Uterus (tissue), 4 donors: Measurements from ENCODE around the gene CST6. TPM values are rescaled to one million over a fixed set of nuclear protein-coding genes. Genes with fewer than 3 reads are reported as not detected.
"Not testable (repeated sequence)": the region's sequence is repeated elsewhere in the genome, so short reads cannot be mapped to it uniquely, and the experiment has no call there.

Experiments
- DNase-seq, 2 donors: peaks; one replicate each; pipeline ENCODE4 v3.0.0-alpha.2; 2019 to 2020
- H3K27ac ChIP-seq, 2 donors: fragments of 200-600 bp; sonication (generic); 1 replicate in 1 of 2; 2 replicates in 1 of 2; pipeline ENCODE4 v1.5.1; 2016 to 2018
- H3K27me3 ChIP-seq, 2 donors: fragments of 200-600 bp; sonication (generic); one replicate each; pipeline ENCODE4 v1.5.1; 2018 to 2019; ENCODE audit warnings: control low read depth in 1 of 2
- H3K36me3 ChIP-seq, 2 donors: fragments of 200-600 bp; sonication (generic); one replicate each; pipeline ENCODE4 v1.5.1; 2019; ENCODE audit warnings: control low read depth in 1 of 2
- H3K4me1 ChIP-seq, 2 donors: fragments of 200-600 bp; sonication (generic); one replicate each; pipeline ENCODE4 v1.5.1; 2018 to 2019; ENCODE audit warnings: control low read depth in 1 of 2
- H3K4me3 ChIP-seq, 2 donors: fragments of 200-600 bp; sonication (generic); 1 replicate in 1 of 2; 2 replicates in 1 of 2; pipeline ENCODE4 v1.5.1; 2018 to 2019; ENCODE audit warnings: mild to moderate bottlenecking in 1 of 2
- H3K9me3 ChIP-seq, 2 donors: fragments of 200-600 bp; sonication (generic); one replicate each; pipeline ENCODE4 v1.5.1; 2019; ENCODE audit warnings: control low read depth in 1 of 2
- CTCF ChIP-seq, 4 experiments: fragments of 200-600 bp in 2 of 4; fragments of 450-650 bp in 2 of 4; sonication (generic) in 2 of 4; IDR thresholded peaks; one replicate each; pipeline ENCODE4 v1.5.1; 2016 to 2019; ENCODE audit warnings: antibody characterized with exemption in 4 of 4, mild to moderate bottlenecking in 2 of 4, moderate library complexity in 1 of 4
- POLR2A ChIP-seq, 2 donors: fragments of 450-650 bp; IDR thresholded peaks; one replicate each; pipeline ENCODE4 v1.6.1; 2016; ENCODE audit warnings: antibody characterized with exemption in 2 of 2, mild to moderate bottlenecking in 1 of 2, moderate library complexity in 1 of 2
- intact Hi-C: fragments of 100-400 bp; cut with DNase I; formaldehyde crosslinking; loops from one replicate; pipeline ENCODE4 v1.15.1; 2023; ENCODE audit warnings: low total_unique reads
- total RNA-seq, 4 donors: library from RNA; depleted of rRNA in 3 of 4; stranded (reverse); fragments of >200 nt in 3 of 4; gene quantifications; one replicate each; pipeline versions ENCODE4 v1.1.0 to v1.2.4, GENCODE V29; 2014 to 2023
- donor health status: DM: yes; HTN: yes; CAD: no.

CST6 gene
- total RNA-seq, 4 donors from 2014 or later, result 0.59 TPM; not detected in 3

DNA sequence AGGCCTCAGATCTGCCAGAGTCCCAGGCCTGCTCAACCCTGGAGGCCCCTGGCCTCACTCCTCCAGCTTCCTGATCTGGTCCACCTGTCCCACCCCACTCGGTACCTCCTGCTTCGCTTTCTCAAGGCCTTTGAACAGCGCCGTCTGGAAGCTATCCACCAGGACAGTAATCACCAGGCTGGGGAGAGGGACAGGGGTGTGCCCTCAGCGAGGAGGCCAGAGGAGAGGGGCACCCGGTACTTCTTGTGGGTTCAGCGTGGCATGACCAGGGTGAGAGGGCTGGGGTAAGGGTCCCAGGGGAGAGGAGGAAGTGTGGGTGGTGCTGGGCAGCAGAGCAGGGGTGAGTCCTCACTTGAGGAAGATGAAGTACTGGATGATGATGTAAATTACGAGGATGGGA lies 8.4 kb downstream of the CST6 start:
- TF ChIP-seq POLR2A (IDR thresholded peaks at IDR 0.05), result no peak
- no peak for TF ChIP-seq CTCF (IDR thresholded peaks at IDR 0.05)
- Histone ChIP-seq H3K27ac (no peak overlapping the region), H3K27me3 (no peaks in the 10 kb centered on the region), H3K9me3 (no peaks in the 10 kb centered on the region), H3K4me3 (no peak overlapping the region), H3K4me1 (no peaks in the 10 kb centered on the region), H3K36me3 (no peaks in the 10 kb centered on the region)
- no peak for DNase-seq
- intact Hi-C loops, result no loop called here

GRCh38 chr11:66020618-66021357 lies 9.0 kb downstream of the CST6 start:
- H3K36me3 ChIP-seq, result no peaks in the 10 kb centered on the region
- no peaks in the 10 kb centered on the region for H3K9me3 ChIP-seq
- DNase-seq, result no peak
- no peaks in the 10 kb centered on the region for H3K4me1 ChIP-seq
- intact Hi-C loops, result no loop called here
- no peak overlapping the region for H3K4me3 ChIP-seq
- no peak overlapping the region for H3K27ac ChIP-seq
- H3K27me3 ChIP-seq, result no peaks in the 10 kb centered on the region
- TF ChIP-seq CTCF (IDR thresholded peaks at IDR 0.05) (no peak), POLR2A (IDR thresholded peaks at IDR 0.05) (no peak)

DNA sequence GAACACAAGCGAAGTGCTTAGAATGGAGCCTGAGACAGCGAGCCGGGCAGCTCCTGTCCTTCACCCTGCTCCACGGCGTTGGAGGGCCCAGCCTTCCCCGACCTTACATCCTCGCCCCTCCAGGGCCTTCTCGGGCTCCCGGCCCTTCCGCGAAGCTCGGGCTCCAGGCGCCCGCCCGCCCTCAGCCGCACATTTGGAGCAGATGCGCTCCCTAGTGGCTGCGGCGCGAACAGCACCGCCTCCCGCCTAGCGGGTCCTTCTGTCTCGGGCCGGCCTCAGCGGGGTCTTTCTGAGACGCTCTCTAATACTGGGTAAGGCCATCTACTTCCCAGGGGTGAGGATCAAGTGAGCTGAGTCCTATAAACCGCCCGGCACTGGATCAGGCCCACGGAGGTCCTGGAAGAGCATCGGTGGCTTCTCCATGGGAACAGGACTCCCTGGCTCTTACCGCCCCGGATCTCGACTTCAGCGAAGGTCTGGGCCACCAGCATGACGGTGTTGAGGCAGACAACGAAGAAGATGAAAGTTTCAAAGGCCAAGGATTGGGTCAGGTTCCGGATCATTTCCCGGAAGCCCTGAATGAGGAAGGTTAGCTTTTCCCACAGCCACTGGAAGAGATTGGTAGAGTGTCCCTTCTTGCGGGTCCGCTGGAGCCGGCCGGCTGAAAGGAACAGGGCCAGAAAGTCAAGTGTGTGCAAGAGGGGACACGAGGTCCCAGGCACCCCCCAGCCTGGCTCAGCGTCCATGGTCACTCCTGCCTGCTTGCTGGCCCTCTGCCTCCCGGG lies 10.8 kb downstream of the CST6 start:
- TF ChIP-seq CTCF (IDR thresholded peaks at IDR 0.05), result peak; percentile 78 to 96 (median 88)
- no peak for TF ChIP-seq POLR2A (IDR thresholded peaks at IDR 0.05)
- Histone ChIP-seq H3K9me3 (no peaks in the 10 kb centered on the region), H3K4me1 (no peaks in the 10 kb centered on the region), H3K27ac (no peak overlapping the region), H3K27me3 (no peaks in the 10 kb centered on the region), H3K4me3 (no peak overlapping the region), H3K36me3 (no peaks in the 10 kb centered on the region)
- peak; percentile 44 to 75 for DNase-seq
- intact Hi-C loops, result no loop called here

DNA sequence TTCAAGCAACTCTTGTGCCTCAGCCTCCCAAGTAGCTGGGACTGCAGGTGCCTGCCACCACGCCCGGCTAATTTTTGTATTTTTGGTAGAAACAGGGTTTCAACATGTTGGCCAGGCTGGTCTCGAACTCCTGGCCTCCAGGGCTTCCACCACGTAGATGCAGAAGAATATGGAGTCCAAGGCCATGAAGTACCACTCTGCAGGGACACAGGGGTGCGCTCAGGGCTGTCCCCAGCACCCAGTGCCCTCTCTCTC lies 11.3 kb downstream of the CST6 start:
- intact Hi-C loops, H3K4me3 ChIP-seq, H3K4me1 ChIP-seq, H3K27ac ChIP-seq, H3K36me3 ChIP-seq, H3K27me3 ChIP-seq, DNase-seq, H3K9me3 ChIP-seq: not testable (repeated sequence)

GRCh38 chr11:66026017-66026529 lies 14.3 kb downstream of the CST6 start, which contains the start of gene CATSPER1:
TSS of gene CATSPER1 (minus strand) at chr11:66026479. CDS start at chr11:66026379, 100 bp downstream.
- H3K27ac ChIP-seq, result no peak within 1 kb of the TSS

More at GRCh38 chr11:66026017-66026529, 14.3 kb downstream of the CST6 start, which contains the start of gene CATSPER1:
- intact Hi-C loops, result no loop called here
- H3K36me3 ChIP-seq, result no peaks in the 10 kb centered on the region
- no peaks in the 10 kb centered on the region for H3K4me1 ChIP-seq
- TF ChIP-seq POLR2A (IDR thresholded peaks at IDR 0.05), result no peak
- TF ChIP-seq CTCF (IDR thresholded peaks at IDR 0.05), result no peak
- H3K4me3 ChIP-seq, result no peak within 1 kb of the TSS
- DNase-seq, result no peak
- no peaks in the 10 kb centered on the region for H3K9me3 ChIP-seq
- H3K27me3 ChIP-seq, result no peaks in the 10 kb centered on the region
